GM10248 (cell line): Measurements from ENCODE around the gene VPS37D.
"Not testable (repeated sequence)": the region's sequence is repeated elsewhere in the genome, so short reads cannot be mapped to it uniquely, and the experiment has no call there.

Experiments used
- CTCF ChIA-PET: fragments of 300-600 bp; sonication (Branson Sonifier 250); formaldehyde crosslinking; extraction: SDS; loops from one replicate; lab custom pipeline; 2021; ENCODE audit warnings: antibody characterized with exemption; lab: Yijun Ruan, JAX
- POLR2A ChIA-PET: fragments of 350-650 bp; sonication (Branson Sonifier 250); formaldehyde crosslinking; extraction: SDS; loops from one replicate; lab custom pipeline; 2020; ENCODE audit warnings: antibody characterized with exemption; lab: Yijun Ruan, JAX
- DNase-seq: peaks from one replicate; pipeline ENCODE4 v3.0.0; 2012; ENCODE audit errors: extremely low spot score
- TF ChIP-seq, protein P1 (sequence below): IDR thresholded peaks from 2 replicates; pipeline ENCODE4 v1.5.1; 2012; ENCODE audit warnings: mild to moderate bottlenecking, low read depth; ENCODE audit errors: extremely low read depth, missing control alignments, control extremely low read depth

VPS37D gene

DNA sequence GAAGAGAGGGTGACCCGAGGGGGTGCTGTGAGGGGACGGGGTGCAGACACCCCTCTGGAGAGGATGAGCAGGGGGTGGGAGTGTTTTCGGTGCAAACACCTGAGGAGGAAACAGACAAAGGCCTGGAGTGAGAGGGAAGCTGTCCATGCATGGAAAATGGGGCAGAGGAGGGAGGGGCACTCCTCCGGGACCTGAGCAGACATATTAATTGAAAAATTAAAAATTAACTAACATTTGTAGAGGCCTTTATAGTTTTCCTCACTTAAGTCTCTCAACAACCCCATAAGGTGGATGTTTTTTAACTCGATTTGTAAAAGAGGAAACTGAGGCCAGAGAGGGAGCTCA is 1.2 kb downstream of the VPS37D start:
- TF ChIP-seq, protein P1, sequence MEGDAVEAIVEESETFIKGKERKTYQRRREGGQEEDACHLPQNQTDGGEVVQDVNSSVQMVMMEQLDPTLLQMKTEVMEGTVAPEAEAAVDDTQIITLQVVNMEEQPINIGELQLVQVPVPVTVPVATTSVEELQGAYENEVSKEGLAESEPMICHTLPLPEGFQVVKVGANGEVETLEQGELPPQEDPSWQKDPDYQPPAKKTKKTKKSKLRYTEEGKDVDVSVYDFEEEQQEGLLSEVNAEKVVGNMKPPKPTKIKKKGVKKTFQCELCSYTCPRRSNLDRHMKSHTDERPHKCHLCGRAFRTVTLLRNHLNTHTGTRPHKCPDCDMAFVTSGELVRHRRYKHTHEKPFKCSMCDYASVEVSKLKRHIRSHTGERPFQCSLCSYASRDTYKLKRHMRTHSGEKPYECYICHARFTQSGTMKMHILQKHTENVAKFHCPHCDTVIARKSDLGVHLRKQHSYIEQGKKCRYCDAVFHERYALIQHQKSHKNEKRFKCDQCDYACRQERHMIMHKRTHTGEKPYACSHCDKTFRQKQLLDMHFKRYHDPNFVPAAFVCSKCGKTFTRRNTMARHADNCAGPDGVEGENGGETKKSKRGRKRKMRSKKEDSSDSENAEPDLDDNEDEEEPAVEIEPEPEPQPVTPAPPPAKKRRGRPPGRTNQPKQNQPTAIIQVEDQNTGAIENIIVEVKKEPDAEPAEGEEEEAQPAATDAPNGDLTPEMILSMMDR: no peak
- ChIA-PET CTCF (interaction anchor here (0.9 to 2.1 kb wide), 4 partner anchors 23 to 62 kb away, joined by 3 to 7 read pairs (median 4); no protein-coding TSS in a partner anchor), POLR2A (no interaction called here)
- DNase-seq: no peak

DNA sequence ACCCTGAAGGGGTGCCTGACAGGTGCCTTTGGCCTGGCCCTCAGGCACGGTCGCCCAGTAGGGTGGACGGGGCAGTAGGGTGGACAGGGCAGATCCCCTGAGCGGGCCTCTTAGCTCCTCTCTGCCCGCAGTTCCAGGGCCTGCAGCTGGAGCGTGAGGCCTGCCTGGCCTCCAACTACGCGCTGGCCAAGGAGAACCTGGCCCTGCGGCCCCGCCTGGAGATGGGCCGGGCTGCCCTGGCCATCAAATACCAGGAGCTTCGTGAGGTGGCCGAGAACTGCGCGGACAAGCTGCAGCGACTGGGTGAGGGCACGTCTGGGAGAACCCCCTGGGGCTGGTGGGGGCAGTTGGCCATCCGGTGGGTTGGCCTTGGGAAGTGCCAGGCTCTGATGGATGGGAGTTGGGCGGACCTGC is 1.7 kb downstream of the VPS37D start:
- DNase-seq: no peak
- POLR2A ChIA-PET: no interaction called here
- TF ChIP-seq, protein P1: no peak
- CTCF ChIA-PET: interaction anchor here (0.9 to 2.1 kb wide), 3 partner anchors 23 to 62 kb away, joined by 3 to 7 read pairs (median 4); no protein-coding TSS in a partner anchor

DNA sequence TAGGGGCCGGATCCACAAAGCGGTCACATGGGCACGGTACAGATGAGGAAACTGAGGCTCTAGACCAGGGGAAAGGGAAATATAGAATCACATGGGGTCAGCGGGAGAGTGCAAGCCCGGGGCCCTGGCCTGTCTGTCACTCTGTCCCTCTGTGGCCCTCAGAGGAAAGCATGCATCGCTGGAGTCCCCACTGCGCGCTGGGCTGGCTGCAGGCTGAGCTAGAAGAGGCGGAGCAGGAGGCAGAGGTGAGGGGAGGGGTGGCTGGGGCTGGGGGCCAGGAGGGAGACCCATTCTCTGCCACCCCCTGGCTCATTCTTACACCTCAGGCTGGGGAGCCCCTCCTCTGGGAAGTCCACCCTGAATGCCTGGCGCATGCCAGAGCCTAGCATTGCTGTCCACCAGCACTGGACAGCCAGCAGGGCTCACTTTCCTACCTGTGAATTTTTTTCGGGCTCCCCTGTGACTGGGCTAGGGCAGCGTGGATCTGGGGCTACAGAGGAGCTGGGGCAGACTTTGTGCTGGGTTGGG is 2.3 kb downstream of the VPS37D start:
- ChIA-PET POLR2A (interaction anchor here (0.6 kb wide), 1 partner anchor 28 kb away, joined by 4 read pairs; no protein-coding TSS in a partner anchor), CTCF (interaction anchor here (0.9 to 1.4 kb wide), 3 partner anchors 22 to 218 kb away, joined by 3 to 4 read pairs (median 3); no protein-coding TSS in a partner anchor)
- TF ChIP-seq, protein P1: no peak
- no peak for DNase-seq

DNA sequence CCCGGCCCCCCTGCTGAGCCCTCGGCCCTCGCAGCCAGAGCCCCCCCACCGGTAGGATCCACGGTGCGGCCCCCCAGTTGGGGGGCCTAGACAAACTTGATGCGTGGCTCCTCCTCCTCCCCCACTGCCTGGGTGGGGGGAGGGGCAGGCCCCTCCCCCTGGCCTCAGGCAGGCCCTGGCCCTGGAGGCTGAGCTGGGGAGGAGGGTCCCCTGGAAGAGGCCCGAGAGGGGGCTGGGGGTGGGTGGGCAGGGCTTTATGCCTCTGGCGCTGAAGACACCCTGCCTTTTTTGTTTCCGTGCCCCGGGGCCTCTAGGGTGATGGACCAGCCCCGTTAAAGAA is 3.7 kb downstream of the VPS37D start:
- ChIA-PET CTCF (interaction anchor here (1.1 kb wide), 1 partner anchor 92 kb away, joined by 3 read pairs; no protein-coding TSS in a partner anchor), POLR2A (no interaction called here)
- TF ChIP-seq, protein P1: no peak
- no peak for DNase-seq

DNA sequence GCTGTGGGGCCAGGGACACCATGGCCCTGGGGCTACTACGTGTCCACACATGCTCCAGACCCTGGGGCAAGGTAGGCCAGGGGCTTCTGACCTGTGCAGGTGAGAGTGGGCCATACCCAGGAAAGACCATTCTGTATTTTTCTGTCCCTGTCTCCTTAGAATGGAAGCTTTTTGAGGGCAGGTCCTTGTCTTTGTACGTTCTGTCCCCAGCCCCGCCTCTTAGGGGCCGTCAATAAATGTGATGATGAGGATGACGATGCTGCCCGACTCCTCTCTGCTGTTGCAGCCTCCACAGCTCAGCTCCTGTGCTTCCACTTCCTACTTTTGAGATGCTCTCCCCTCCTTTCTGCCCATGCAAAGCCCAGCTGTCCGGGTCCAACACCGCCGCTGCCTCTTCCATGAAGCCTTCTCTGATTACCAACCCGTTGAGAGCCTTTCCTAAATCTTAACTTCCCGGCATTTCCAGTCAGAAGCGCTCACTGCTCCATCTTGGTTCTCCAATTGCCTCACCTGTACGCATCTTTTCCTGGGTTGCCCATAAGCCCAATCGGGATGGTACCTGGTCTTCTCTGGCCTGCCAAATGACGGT is 4.3 kb downstream of the VPS37D start:
- TF ChIP-seq, protein P1: no peak
- CTCF ChIA-PET: interaction anchor here (1.1 to 1.8 kb wide), 2 partner anchors 65 to 92 kb away, joined by 3 to 7 read pairs; no protein-coding TSS in a partner anchor
- no peak for DNase-seq
- POLR2A ChIA-PET: no interaction called here

DNA sequence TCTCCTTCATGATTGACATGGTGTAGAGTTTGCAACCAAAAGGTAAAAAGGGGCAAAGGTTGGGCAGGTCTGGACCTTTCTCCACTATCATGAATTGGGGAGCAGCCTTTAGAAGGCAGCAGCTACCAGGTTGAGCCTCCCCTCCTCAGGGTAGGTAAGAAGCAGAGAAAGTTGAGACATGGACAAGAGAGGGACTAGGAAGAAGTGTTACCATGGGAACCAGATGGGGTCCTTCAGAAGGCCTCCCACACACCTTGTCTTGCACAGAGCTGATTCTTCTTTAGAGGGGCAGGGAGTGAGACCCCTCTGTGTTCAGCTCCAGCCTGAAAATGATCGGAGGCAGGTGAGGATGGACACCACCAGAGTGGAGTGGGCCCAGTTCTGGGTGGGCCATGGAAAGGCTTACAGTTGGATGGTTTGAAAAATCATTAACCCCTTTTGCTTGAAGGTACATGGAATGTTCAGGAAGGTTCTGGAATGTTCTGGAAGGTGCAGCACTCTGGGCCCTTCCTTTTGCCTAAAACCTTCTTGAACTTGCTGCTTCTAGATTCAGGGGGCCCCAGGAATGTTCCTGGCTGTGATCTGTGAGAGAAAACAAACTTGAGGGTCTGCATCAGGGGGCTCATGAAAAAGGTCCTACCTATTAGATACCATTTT is 7.0 kb downstream of the VPS37D start:
- TF ChIP-seq, protein P1: no peak
- ChIA-PET CTCF (interaction anchor here (0.5 to 1.4 kb wide), 3 partner anchors 10 to 68 kb away, joined by 3 to 9 read pairs (median 3); no protein-coding TSS in a partner anchor), POLR2A (interaction anchor here (0.5 kb wide), 1 partner anchor 74 kb away, joined by 5 read pairs; no protein-coding TSS in a partner anchor)
- DNase-seq: no peak

DNA sequence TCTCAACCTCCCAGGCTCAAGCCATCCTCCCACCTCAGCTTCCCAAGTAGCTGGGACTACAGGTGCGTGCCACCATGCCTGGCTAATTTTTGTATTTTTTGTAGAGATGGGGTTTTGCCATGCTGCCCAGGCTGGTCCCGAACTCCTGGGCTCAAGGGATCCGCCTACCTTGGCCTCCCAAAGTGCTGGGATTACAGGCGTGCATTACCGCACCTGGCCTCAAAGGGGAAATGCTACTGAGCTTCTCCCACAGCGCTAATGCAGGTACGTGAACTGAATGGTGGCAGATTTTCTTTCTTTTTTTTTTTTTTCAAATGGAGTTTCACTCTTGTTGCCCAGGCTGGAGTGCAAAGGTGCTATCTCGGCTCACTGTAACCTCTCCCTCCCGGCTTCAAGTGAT is 8.4 kb downstream of the VPS37D start:
- CTCF ChIA-PET: interaction anchor here (0.8 kb wide), 1 partner anchor 8 kb away, joined by 3 read pairs; no protein-coding TSS in a partner anchor
- POLR2A ChIA-PET, DNase-seq: not testable (repeated sequence)
